GM19238 (cell line): ENCODE results near the gene PRKCH.

ENCODE experiments used
- DNase-seq: peaks from one replicate; pipeline ENCODE4 v3.0.0; 2011; ENCODE audit warnings: low spot score; ENCODE audit not compliant: insufficient read length

Gene PRKCH

GRCh38 chr14:61511558-61511948, 190.2 kb downstream of the PRKCH start:
- no peak for DNase-seq

DNA sequence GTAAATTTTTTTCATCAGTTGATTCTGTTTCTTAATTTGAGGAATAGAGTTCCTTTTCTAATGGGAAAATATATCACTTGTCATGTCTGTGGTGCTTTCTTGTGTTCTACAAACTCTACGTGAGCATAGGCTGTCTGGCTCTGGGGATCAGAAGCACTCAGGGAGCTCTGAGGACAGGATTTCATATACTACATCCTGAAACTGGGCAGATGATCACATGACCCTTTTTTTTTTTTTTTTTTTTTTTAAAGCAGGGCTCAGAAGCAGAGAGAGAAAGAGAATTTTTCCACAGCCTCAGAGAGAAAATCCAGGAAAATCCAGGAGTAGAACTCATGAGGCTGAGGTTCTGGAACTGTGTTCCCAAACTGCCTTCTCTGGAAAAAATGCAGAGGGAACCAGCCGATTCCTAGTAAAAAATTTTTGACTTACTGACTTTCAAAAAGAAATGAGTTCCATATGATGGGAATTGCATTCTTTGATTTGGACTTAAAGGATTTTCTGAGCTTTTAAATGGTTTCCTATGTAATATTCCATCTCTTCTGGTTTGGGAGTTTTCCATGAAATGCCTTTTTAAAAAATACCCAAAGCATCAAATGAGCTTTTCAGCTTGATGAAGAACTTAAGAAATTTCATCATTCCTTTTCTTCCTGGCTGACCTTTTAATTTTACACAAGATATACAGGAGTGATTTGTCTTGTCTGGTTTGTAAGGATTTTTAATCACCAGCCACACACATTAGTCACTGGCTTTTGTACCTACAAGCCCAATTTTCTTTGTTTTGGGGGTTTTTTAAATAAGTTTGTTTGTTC, 190.9 kb downstream of the PRKCH start:
- DNase-seq = no peak

DNA sequence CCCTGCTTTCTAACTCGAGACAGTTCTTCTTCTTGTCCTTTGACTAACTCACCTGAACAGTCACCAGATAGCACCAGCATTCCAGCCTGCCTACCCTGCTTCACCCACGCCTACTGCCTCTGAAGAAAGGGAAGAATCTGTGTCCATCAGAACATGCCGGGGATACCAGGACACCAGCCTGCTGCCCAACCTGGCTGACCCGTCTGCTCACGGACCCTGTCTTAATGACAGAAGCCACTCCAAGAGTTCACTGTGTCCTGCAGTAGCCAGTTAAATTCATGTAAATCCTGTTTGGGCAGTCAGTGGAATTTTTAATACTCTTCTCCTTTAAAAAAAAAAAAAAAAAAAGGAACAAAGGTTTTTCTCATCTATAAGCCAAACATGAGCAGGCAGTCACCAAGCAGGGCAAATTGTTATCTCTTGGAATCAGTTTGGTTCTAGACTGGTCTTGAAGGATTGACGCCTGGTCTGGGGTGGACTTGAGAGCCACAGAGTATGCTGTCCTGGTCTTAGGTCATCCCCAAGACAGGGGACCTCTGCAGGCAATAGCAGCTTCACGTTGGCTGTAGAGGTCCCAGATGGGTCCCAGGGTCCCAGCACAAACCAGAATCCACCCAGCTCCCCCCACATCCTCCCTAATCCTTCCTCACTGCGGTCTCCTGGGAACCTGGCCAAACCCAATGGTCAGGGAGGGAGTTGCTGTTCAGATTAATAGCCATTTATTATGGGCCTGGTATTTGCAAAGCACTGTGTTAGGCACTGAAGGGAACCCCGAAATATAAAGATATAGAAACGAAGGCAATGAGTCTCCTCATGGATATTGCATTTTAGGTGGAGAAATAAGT, 192.8 kb downstream of the PRKCH start:
- DNase-seq = no peak

DNA sequence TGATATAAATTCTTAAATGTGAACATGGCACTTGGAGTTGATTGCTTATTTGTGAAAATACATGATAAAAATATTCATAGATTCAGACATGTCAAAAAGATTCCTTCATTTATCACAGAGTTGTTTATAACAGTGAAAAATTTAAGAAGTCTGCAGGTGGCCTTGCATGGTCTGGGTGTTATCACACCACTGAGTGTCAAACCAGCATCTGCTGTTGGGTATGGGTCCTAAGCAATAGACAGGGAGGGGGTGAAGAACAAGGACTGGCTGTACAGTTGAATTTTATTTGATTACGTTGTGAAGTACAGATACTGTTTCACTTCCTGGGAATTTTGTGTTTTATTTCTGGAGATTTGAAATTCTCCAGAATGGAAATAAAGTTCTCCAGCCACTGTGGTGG, 193.5 kb downstream of the PRKCH start:
- no peak for DNase-seq

- DNase-seq = no peak
Observed at GRCh38 chr14:61515436-61516117, 194.2 kb downstream of the PRKCH start.

DNA sequence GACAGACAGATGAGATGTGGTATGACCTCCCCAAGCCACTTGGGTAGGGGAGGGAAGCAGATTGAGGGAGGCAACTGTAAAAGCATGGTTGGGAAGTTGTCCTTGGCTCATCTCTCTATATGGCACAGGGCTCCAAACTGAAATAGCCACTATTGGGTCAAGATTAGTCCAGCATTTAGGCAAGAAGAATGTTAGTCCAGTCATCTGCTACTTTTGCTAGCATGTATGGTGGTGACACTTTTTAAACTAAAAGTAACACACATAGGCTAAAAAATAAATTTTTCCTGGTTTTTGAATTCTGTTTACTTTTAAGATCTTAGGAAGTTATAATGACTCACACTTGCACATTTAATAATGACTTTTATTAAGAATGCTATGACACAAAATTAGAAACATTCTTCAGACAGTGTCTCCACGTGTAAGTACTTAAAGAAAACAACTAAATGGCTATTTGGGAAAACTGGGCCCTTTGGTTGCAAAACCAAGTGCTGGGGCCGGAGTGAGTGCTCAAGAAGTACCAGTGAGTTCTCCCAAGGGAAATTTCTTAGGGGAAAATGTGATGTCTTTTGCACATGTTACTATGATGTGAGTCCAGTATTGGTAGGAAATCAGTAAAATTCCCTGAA, 194.9 kb downstream of the PRKCH start:
- DNase-seq = no peak

DNA sequence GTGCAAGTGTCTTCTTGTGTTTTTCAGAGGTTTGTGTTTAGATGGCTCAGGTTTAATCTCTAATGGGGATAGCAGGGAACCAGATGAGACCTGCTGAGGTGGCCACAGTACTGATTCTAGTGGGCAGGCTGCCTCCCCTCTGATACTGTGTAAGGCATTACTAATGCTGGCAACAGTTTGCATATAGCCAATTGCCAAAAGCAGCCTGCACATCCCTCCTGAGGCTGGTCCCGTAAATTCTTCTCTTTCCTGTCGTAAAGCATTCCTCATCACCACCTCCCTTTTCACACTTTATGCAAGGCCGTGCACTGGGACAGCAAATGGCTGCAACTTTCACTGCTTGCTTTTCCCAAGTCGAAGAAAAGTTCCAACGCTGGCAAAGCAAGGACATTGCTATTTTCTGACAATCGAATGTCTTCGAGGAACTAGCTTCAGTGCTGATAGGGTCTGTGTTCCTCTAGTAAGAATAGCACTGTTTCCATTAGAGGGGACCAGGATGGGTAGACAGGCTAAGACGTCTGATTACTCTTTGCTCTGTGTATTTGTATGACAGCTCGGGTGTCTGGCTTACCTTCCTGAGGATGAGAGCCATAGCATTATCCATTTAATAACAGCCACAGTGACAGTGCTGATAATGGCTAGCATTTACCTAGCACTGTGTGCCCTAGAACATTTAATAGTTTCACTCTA, 195.7 kb downstream of the PRKCH start:
- DNase-seq = no peak

- no peak for DNase-seq
Observed at GRCh38 chr14:61517911-61518384, 196.6 kb downstream of the PRKCH start.

DNA sequence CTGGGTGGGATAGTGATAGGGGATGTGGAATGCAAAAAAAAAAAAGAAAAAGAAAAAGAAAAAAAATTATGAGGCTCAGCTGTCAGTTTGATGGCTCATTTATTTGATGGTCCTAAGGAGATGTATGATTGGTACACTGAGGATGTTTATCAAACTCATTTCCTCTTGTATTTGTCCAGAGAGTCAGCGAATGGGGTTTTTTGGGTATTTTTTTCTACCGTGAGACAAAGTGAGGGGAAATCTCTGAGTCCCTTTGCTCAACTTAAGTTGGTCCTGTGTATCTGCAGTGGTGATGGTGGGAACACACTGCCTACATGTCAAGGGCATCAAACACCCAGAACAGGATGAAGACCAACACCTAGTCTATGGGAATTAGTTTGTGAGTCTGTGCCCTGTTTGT, 197.0 kb downstream of the PRKCH start:
- DNase-seq = no peak

GRCh38 chr14:61519106-61519505, 197.7 kb downstream of the PRKCH start:
- DNase-seq = no peak

DNA sequence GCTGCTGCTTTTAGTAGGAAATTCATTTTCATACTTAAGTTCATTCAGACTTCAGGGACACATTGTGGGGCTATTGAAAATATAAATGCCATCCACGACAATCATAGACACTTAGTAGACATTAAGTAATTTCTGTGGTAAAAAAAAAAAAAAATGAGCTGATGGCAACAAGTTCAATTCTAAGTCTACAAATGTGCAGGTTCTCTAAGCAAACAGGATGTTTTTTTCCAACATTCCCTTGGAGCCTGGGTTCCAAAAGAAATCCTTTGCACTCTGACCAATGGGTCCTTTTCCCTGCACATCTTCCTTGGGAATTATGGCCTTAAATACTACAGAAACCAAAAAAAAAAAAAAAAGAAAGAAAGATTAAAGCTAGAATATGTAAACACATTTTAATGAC, 198.4 kb downstream of the PRKCH start:
- DNase-seq = no peak

DNA sequence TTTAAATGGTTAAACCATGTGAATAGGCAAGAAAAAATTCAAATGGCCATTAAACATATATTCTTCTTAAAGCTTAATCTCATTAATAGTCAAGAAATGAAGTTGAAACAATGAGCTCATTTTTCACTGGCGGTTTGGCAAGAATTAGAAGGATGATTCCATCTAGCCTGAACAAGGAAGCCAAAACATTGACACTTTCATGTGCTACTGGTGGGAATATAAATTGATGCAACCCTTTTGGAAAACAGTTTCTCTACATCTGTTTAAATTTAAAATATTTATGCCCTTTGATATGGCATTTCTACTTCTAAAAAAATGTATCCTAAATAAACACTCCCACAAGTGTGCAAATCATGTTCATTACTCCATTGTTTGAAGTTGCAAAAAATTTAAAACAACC, 199.2 kb downstream of the PRKCH start:
- no peak for DNase-seq

- no peak for DNase-seq
Observed at GRCh38 chr14:61521773-61522172, 200.4 kb downstream of the PRKCH start.

DNA sequence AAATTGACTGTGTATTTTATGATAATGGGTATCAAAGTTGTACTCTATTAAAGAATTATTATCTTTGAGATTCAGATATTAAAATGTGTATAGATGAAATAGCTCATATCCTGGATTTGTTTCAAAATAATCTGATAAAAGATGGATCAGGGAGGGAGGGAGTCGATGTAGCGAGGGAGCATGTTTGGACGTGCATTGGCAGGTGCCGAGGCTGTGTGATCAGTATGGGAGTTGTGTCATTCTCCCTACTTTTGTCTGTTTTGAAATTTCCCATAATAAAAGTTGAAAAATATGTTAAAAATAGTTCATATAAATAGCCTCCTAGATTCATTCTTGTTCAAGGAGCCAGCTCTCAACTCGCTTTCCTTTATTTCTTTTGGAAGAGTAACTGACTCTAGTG, 202.4 kb downstream of the PRKCH start:
- no peak for DNase-seq

DNA sequence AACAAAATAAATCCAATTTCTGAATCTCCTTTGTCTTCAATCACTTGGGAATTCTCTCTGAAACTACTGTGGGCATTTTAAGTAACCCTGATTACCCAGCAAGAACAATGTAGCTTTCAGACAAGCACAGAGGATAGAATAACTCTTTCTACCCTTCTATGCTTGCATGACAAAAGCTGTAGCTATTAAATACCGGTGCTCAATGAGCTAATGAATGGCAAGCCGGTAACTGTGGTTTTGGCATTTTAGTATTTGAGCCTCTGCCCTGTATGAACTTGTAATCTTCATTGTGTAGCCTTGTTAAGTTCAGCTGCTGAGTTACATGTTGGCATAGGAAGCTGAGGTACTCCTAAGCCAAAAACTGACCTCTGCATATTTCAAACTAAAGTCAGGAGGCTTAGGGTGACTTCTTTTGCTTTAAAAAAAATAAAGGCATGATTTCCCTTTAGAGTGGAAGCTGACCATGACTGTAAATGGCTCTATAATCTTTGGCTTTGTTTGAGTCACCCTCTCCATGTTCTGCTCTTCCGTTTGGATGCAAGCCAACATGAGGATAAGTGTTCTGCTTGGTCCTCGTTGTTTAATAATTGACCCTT, 202.9 kb downstream of the PRKCH start:
- no peak for DNase-seq

GRCh38 chr14:61524936-61525292, 203.5 kb downstream of the PRKCH start:
- DNase-seq = no peak

DNA sequence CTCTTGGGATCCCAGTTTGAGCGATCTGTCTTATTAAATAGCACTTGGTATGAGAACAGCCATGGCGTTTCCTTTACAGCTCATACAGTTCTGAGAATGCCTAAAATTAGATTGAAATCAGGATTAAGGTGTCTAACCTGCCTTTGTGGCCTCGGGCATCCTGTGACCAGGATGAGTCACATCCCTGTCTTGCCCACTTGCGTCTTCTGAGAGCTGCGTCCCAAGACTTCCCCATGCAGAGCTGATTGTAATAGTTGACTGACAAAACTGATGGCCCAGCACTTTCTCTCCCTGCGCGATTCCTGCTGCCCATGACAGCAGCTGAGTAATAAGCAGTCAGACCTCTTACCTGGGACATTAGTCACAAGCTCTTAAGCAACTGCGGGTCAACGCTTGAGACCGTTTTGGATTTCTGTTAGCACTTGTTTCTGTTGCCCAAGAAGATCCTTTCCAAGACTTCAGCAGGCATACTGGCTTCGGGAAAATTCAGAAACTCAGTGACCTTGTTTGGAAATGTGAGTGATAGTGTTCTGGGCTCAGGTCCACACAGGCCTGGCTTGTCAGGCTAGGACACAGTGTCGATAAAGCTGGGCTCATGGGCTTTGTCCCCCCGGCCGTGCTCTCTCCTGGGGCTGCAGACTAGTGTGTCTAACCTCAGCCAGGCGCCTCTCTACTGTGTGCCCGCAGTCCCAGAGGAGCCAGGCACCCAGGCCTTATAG, 204.1 kb downstream of the PRKCH start:
- DNase-seq = no peak

- no peak for DNase-seq
Observed at GRCh38 chr14:61526405-61527312, 205.3 kb downstream of the PRKCH start.
